Measurements from ENCODE around the gene TREML2.
A peak's percentile ranks its signal among the peaks of the same experiment; 100 is the strongest.

Gene TREML2

DNA sequence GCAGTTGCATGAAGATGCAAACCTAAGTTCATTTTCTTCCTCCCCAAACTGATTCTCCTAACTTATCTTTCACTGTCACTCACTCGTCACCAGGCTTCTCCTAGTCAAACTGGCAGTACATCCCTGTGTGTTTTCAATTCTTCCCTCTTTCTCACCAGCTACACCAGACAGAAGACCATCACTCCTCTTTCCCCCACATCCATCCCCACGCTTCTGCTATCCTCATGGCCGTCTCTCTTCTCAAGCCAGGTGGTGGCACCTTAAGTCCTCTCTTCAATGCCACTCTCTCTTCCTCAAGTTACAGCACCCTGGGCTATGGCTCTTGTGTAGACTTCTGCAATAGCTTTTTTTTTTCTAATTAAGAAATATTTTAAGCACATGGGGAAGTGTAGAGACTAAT, 23.7 kb downstream of the TREML2 start:
- no peak for DNase-seq (ENCODE audit: low spot score)

DNA sequence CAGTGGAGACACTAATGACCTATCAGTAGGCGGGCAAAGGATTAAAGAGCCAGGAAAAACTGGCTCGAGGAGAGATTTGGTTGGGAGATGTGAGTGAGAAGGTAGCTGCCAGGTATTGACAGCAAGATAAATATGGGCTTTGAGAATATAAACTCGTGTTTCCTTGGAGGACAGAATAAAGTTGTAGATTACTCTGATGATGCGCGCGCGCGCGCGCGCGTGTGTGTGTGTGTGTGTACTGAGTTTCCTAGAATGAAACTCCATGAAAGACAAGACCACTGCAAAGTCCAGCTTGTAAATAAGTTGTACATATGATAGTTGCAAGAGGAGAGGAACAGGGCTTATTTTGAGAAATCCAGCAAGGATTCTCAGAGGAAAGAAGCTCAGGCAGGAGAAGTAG, 24.8 kb downstream of the TREML2 start:
- DNase-seq (ENCODE audit: low spot score): no peak

GRCh38 chr6:41175084-41175483, 25.9 kb downstream of the TREML2 start:
- DNase-seq (ENCODE audit: low spot score): no peak

DNA sequence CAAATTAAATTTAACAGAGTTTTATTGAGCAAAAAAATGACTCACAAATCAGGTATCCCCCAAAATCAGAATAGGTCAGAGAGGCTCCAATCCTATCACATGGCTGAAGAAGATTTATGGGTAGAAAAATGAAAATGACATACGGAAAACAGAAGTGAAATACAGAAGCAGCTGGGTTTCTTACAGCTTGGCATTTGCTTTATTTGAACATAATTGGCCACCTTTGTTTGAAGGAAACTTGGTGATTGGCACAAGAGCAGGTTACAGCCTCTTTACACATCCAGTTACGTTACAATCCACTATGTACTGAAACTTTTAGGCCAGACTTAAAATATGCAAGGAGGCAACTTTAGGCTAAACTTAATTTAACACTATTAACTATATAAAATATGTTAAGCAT, 26.3 kb downstream of the TREML2 start:
- no peak for DNase-seq (ENCODE audit: low spot score)

DNA sequence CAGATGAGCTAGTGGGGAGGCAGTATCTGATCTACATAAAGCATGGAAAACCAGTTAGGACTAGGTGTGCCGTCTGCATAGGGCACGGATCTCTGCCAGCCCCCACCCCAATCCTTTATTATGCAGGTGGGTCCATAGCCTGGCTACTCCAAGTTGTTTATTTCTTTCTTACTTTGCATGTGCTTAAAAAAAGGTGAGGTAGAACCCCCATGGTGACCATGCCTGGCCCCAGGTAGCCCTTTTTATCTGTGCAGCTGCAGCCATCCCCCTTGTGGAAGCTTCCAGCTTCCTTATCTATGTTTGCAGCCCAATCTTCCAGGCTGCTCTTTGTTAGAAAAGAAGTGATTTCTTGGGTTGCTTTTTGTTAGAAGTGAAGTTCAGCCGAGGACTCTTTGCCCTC, 29.0 kb downstream of the TREML2 start:
- DNase-seq (ENCODE audit: low spot score): no peak

DNA sequence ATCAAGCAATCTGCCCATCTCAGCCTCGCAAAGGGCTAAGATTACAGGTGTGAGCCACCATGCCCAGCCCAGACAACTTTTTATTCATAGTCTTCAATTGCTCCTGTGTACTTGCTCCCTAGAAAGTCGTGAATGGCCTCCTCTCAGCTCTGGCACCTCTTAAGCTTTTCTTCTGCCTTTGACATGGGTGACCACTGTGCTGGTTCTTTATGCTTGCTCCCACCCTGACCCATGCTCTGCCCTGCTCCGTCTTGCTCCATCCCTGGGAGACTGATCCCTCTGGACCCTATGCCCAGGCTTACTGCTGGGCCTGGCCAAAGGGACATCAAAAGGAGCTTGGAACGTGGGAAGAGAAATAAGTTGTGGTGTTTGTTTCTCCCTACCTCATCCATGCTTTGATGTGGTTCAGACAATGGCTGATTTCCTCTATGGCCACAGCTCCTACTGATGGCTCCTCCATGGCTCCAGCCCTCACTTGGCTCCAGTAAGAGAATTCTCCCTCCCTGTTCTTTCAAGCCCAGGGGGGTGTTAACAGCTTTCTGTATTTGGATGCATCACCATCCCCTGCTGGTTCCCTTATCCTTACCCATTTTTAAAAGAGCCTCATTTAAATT, 30.3 kb downstream of the TREML2 start:
- DNase-seq (ENCODE audit: low spot score): no peak

- peak; percentile 29 for DNase-seq (ENCODE audit: low spot score)
Measured at GRCh38 chr6:41167173-41167963, 33.6 kb downstream of the TREML2 start.

DNA sequence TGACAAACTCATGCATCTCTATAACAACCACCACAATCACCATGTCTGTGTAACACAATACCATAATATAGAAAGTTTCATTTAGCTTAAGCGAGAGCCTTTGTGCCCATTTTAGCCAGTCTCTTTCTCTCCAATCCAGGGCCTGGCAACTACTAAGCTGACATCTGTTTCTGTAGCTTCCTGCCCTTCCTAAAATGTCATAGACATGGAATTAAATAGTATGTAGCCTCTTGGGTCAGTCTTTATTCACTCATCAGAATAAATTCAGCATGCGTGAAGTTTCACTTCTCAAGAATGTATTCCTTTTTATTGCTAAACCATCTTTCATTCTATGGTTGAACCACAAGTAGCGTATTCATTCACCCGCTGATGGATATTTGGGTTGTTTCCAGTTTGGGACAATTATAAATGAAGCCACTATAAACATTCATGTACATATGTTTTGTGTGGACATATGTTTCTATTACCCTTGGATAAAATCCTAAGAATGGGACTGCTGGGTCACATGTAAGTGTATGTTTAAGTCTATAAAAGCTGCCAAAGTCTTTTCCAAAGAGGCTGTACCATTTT, 36.3 kb downstream of the TREML2 start:
- DNase-seq (ENCODE audit: low spot score): no peak

DNA sequence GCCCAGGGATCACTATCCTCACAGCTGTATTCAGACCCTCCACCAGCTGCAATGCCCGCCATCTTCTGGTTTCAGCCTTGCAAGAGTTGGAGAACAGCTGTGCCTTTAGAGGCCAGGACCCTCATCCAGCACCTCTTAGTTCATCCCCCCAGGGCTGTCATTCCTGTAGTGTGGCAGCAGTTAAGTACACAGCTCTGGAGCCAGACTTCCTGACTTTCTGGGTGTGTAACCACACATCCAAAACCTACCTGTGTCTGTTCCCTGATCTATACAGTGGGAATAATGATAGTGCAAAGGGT, 37.6 kb downstream of the TREML2 start:
- no peak for DNase-seq (ENCODE audit: low spot score)

DNA sequence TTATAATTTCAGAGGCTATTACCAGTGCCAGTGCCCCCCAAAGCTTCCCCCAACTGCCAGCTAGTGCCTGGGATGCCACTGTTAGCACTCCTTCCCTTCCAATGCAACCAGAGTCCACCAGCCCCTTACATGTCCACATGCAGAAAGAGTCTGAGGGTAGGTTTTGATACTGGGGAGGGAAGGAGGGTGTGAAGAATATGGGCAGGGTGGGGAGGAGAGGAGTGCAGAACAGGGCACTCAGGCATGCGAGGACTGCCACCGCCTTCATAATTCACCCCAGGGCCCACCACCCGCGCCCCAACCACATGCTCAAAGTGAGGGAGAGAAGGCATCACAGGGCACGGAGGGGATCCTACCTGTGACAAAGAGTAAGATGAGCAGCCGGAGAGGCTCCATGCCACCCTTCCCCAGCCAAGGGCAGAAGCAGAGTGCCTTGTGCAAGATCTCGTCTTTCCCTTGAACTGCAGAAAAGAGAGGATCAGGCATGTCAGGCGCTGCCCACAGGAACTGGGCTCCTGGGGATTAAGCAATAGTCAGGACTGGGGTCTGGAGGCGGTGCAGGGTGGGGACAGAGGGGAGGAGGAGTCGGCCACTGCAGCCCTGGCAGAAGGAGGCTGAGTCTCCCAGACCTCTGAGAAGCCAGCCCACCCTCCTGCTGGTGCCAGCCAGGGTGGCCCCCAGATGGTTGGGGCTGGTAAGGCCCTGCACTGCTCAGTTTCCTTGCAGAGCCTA, 38.1 kb downstream of the TREML2 start, which contains the start of gene TREM2:
TREM2 (minus strand) TSS at position 430 of the 732 bp plus-strand sequence; CDS start at position 396, 34 bp downstream.
- no peak for DNase-seq (ENCODE audit: low spot score)

DNA sequence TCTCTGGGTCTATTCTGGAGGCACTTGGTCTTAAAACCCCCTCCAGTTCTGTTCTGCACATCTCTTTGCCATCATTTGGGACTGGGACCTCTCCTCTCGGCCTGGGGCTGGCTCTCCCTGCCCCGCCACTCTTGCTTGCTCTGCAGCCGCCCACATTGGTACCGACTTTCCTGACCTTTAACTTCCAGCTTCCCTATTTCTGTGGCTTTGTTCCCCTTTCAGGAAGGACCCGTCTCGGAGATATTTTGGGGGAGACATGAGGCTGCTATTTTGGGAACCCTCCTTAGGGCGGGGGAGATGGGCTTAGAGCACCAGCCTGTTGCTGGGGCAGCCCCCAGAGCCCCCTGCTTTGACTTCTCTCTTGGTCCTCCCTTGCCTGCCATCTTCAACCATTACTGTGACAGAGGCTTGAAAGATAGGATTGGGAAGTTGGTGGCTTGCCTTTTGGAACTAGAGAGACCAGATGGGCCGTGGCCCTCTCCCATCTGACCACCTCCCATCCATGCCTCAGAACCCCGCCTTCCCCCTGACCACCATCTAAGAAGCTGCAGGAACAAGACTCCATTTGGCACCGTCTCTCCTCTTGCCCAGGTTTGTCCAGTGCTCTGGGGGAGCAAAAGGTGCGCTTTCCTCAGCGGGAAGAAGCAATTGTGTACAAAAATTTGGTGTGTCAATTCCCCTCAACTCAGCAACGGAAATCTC, 38.9 kb downstream of the TREML2 start:
- DNase-seq (ENCODE audit: low spot score): no peak

DNA sequence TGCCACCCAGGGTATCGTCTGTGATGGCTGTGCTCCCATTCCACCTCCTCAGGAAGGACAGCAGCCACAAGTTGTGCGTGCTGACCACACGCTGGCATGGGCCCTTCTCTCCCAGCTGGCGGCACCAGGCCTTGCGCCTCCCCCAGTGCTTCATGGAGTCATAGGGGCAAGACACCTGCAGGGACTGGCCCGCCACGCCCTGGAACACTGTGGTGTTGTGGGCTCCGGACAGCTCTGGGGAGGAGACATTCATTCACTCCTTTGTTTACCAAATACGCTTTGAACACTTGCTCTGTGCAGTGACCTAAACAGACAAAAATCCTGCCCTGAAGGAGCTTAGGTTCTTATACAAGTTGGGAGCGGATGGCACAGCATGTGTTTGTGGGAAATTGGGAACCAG, 39.6 kb downstream of the TREML2 start:
- no peak for DNase-seq (ENCODE audit: low spot score)

DNA sequence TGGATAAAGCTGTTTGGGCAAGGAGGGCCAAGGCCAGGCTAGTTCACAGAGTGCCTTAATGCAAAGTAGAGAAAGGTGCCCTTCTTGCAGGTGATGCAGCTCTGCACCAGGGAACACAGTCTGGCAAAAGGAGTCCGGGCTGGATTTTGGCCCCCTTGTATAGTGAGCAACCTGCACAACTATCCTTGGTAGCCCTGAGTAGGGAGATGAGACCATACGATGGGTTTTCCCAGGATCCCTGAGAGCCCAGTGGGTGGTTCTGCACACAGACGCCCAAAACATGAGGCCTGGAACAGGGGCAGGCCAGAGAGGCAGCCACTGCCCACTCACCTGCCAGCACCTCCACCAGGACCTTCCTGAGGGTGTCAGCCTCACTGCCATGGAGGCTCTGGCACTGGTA, 40.0 kb downstream of the TREML2 start:
- DNase-seq (ENCODE audit: low spot score): no peak

GRCh38 chr6:41159415-41160082, 41.4 kb downstream of the TREML2 start:
- DNase-seq (ENCODE audit: low spot score): no peak

GRCh38 chr6:41157323-41157722, 43.6 kb downstream of the TREML2 start:
- DNase-seq (ENCODE audit: low spot score): no peak

GRCh38 chr6:41156771-41157170, 44.2 kb downstream of the TREML2 start:
- DNase-seq (ENCODE audit: low spot score): no peak

DNA sequence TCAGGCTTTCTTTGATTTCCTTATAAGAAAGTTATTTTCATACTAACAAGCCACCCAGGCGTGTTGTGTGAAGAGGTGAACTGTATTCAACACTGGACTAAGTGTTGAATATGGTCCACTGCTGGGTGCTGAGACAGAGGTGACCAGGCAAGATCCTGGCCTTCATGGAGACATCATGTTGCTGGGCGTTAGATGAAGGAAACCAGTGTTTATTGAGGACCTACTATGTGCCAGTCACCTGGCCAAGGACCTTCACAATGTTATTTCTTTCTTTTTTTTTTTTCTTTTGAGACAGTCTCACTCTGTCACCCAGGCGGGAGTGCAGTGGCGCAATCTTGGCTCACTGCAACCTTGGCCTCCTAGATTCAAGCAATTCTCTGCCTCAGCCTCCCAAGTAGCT, 44.9 kb downstream of the TREML2 start:
- no peak for DNase-seq (ENCODE audit: low spot score)

GRCh38 chr6:41155132-41155805, 45.7 kb downstream of the TREML2 start:
- DNase-seq (ENCODE audit: low spot score): no peak

DNA sequence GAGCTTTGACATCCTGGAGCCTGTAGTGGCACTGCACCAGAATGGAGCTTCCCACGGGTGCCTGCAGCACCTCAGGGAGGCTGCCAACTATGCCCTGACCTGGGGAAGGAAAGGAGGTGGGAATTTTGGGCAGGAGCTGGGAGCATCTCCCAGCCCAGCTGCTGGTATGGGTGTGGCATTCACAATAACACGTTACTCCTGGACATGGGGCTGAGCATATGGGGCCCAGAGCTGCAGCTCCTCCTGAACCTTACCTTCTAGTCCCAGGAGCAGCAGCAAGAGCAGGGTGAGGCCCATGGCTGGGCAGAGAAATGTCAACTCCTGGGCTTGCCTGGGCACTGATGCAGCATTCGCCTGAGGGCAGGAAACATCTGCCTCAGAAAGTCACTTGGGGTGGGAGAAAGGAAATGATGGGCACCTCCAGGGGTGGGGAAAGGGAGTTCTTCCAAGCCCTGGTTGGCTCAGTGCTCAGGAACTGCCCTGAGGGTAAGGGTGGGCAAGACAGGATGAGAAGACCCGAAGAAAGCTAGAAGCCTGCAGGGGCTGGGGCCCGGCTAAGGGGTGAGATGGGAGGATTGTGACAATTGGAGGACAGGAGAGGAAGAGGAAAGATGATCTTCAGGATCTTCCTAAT, 46.8 kb downstream of the TREML2 start, which contains the start of gene TREML1:
TREML1 (minus strand) TSS at position 356 of the 634 bp plus-strand sequence; CDS start at position 297, 59 bp downstream.
- no peak for DNase-seq (ENCODE audit: low spot score)

DNA sequence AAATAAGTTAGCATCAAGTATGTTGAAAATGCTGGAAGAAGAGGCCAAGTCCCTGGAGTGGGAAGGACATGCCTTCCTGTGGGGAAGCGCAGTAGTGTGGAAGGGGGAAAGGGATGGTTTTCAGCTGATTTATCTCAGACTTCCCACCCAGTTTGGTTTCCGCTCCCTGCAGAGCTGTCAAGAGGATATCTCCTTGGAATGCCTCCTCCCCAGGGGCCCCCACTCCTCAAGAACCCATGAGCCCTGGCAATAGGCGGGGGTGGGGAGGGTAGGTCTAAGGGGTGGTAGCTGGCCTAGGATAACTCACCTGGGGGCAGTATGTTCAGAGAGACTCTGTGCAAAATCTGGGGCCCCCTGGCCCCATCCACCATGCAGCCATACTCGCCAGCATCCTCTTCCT, 47.5 kb downstream of the TREML2 start:
- no peak for DNase-seq (ENCODE audit: low spot score)

GRCh38 chr6:41150671-41151070, 50.3 kb downstream of the TREML2 start:
- DNase-seq (ENCODE audit: low spot score): no peak

All from GM03348 (cell line).